ENCODE measurements around the gene RAB33B.

- TF ChIP-seq CREB1 (IDR thresholded peaks at IDR 0.05; ENCODE audit: low read depth) (no peak), BCL11A (IDR thresholded peaks at IDR 0.05; ENCODE audit: low read depth, low read length) (no peak), PAX5 (IDR thresholded peaks at IDR 0.05; ENCODE audit: borderline replicate concordance, low read depth, low read length) (no peak)
Observed at GRCh38 chr4:139457318-139457717, 3.4 kb downstream of the RAB33B start.

All from GM12878 (cell line).